ENCODE results near the gene FOXF1. TPM values are rescaled to one million over a fixed set of nuclear protein-coding genes. Genes with fewer than 3 reads are reported as not detected.
A peak's percentile ranks its signal among the peaks of the same experiment; 100 is the strongest.

FOXF1 gene
- total RNA-seq, 2 donors from 2014 or later: not detected

DNA sequence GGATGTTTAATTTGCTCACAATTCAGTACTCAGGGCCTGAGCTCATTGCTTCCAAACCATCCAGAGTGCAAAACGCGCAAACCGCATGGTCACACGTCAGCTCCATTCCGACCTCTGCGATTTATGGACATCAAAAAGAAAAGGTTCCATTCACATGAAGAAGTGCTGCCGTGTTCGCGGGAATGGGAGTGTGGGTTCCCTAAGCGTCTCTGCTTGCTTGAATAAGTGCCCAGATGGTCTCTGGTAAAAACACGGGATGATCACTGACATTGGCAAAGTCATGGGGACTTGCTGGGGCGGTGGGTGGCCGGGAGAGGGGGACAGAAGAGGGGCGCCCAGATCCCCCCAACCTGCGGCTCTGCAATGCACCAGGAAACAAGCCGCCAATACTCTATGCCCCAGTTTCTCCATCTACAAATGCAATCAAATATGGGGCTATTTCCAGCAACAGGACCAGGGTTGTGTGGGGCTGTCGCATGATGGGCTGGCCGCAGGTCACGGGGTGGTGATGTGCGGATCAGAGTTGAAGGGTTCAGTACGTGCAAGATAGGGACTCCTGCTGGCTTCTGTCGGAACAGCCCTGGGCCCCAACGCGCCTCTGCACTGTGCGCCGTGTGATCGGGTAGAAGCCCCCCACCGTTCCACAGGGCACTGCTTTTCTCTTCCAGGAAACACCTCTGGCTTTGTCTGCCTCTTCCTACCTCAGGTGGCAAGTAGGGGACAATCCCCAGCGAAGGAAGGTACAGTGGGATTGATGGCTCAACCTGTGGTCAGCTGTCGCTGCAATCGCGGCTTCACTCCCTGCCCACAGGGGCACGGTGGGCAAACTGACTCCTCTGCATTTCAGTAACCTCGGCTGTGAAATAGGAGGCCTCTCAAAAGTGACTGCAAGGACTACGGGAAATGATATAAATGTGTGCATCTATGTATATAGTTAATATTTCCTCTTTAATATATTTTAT is 11.2 kb downstream of the FOXF1 start:
- no peaks in the 10 kb centered on the region for H3K36me3 Mint-ChIP-seq (ENCODE audit: low read depth)
- Histone ChIP-seq H3K4me1 (ENCODE audit: control insufficient read depth, insufficient read depth, low read length) (peaks cover 1% of the 10 kb centered on the region), H3K27ac (ENCODE audit: low read depth, low read length) (no peak overlapping the region), H3K9ac (ENCODE audit: extremely low read depth, low read length, poor library complexity, severe bottlenecking) (no peak overlapping the region), H3K27me3 (ENCODE audit: control insufficient read depth, insufficient read depth, low read length, poor library complexity, severe bottlenecking) (peaks cover 54% of the 10 kb centered on the region), H3K36me3 (ENCODE audit: control insufficient read depth, insufficient read depth, low read length) (no peaks in the 10 kb centered on the region), H3K4me3 (ENCODE audit: low read length) (no peak overlapping the region), H3K9me3 (ENCODE audit: control insufficient read depth, low read length) (no peaks in the 10 kb centered on the region)
- H3K9me3 Mint-ChIP-seq: no peaks in the 10 kb centered on the region
- TF ChIP-seq, protein P1, sequence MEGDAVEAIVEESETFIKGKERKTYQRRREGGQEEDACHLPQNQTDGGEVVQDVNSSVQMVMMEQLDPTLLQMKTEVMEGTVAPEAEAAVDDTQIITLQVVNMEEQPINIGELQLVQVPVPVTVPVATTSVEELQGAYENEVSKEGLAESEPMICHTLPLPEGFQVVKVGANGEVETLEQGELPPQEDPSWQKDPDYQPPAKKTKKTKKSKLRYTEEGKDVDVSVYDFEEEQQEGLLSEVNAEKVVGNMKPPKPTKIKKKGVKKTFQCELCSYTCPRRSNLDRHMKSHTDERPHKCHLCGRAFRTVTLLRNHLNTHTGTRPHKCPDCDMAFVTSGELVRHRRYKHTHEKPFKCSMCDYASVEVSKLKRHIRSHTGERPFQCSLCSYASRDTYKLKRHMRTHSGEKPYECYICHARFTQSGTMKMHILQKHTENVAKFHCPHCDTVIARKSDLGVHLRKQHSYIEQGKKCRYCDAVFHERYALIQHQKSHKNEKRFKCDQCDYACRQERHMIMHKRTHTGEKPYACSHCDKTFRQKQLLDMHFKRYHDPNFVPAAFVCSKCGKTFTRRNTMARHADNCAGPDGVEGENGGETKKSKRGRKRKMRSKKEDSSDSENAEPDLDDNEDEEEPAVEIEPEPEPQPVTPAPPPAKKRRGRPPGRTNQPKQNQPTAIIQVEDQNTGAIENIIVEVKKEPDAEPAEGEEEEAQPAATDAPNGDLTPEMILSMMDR (conservative IDR thresholded peaks at IDR 0.05): peak; percentile 41
- H3K27ac Mint-ChIP-seq: no peak overlapping the region
- H3K4me1 Mint-ChIP-seq: no peaks in the 10 kb centered on the region
- no peak for DNase-seq
- H3K27me3 Mint-ChIP-seq (ENCODE audit: insufficient read depth): peaks cover 50% of the 10 kb centered on the region
- H3K4me3 Mint-ChIP-seq: no peak overlapping the region
- 86 to 89% methylated on average over 28 to 34 of the region's 35 CpGs for WGBS, 2 experiments (ENCODE audit: insufficient coverage in 1 of 2, insufficient read length in 1 of 2)

DNA sequence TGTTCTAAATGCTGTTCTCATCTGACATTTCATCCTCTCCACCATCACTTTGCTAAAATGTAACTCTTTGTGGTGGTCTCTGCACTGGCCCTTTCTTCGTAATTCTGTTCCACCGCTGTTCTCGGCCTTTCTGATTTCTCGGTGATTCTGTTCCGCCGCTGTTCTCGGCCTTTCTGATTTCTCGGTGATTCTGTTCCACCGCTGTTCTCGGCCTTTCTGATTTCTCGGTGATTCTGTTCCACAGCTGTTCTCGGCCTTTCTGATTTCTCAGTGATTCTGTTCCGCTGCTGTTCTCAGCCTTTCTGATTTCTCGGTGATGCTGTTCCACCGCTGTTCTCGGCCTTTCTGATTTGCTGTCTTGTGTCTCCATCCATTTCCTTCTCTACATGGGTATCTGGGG is 12.3 kb downstream of the FOXF1 start:
- no peak overlapping the region for H3K4me3 Mint-ChIP-seq

DNA sequence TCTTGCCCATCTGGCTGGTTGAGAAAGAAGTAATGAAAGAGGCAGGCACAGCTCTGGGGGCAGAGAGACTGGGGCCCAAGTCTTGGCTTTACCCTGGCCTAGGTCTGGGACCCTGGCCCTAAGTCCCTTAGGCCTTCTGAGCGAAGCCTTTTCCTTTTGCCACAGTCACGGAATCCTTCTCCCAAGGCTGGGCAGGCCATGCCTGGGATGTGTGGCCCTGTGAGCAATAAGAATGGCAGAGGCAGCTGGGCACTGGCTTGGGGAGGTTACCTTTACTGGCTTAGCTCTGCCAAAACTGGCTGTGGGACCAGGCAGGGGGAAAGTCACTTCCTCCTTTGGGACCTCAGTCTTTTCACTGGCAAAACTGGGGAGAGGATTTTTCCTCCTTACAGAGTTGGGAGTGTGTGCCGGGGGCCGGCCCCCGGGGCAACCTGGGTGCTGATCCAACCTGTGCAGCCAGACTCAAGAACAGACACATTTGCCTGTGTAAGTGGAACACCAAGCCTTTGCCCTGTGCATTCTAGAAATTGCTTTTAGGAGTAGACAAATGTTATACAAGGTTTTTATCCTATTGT is 12.9 kb downstream of the FOXF1 start:
- no peaks in the 10 kb centered on the region for H3K9me3 Mint-ChIP-seq
- no peaks in the 10 kb centered on the region for H3K4me1 ChIP-seq (ENCODE audit: control insufficient read depth, insufficient read depth, low read length)
- no peaks in the 10 kb centered on the region for H3K9me3 ChIP-seq (ENCODE audit: control insufficient read depth, low read length)
- no peaks in the 10 kb centered on the region for H3K36me3 ChIP-seq (ENCODE audit: control insufficient read depth, insufficient read depth, low read length)
- peaks cover 32% of the 10 kb centered on the region for H3K27me3 Mint-ChIP-seq (ENCODE audit: insufficient read depth)
- WGBS, 2 experiments (ENCODE audit: insufficient coverage in 1 of 2, insufficient read length in 1 of 2): 67 to 76% methylated on average over 3 to 5 of the region's 5 CpGs
- DNase-seq: no peak
- no peak overlapping the region for H3K9ac ChIP-seq (ENCODE audit: extremely low read depth, low read length, poor library complexity, severe bottlenecking)
- H3K27ac ChIP-seq (ENCODE audit: low read depth, low read length): no peak overlapping the region
- peaks cover 36% of the 10 kb centered on the region for H3K27me3 ChIP-seq (ENCODE audit: control insufficient read depth, insufficient read depth, low read length, poor library complexity, severe bottlenecking)
- no peaks in the 10 kb centered on the region for H3K4me1 Mint-ChIP-seq
- no peak overlapping the region for H3K4me3 Mint-ChIP-seq
- H3K36me3 Mint-ChIP-seq (ENCODE audit: low read depth): no peaks in the 10 kb centered on the region
- TF ChIP-seq, protein P1 (conservative IDR thresholded peaks at IDR 0.05): no peak
- H3K27ac Mint-ChIP-seq: no peak overlapping the region
- H3K4me3 ChIP-seq (ENCODE audit: low read length): no peak overlapping the region

More for the DNA sequence above, 12.3 kb downstream of the FOXF1 start:
- DNase-seq: no peak
- H3K27me3 ChIP-seq (ENCODE audit: control insufficient read depth, insufficient read depth, low read length, poor library complexity, severe bottlenecking): peaks cover 43% of the 10 kb centered on the region
- H3K4me3 ChIP-seq (ENCODE audit: low read length): no peak overlapping the region
- H3K4me1 Mint-ChIP-seq: no peaks in the 10 kb centered on the region
- H3K9ac ChIP-seq (ENCODE audit: extremely low read depth, low read length, poor library complexity, severe bottlenecking): no peak overlapping the region
- TF ChIP-seq, protein P1 (conservative IDR thresholded peaks at IDR 0.05): no peak
- H3K9me3 ChIP-seq (ENCODE audit: control insufficient read depth, low read length): no peaks in the 10 kb centered on the region
- no peaks in the 10 kb centered on the region for H3K36me3 ChIP-seq (ENCODE audit: control insufficient read depth, insufficient read depth, low read length)
- H3K4me1 ChIP-seq (ENCODE audit: control insufficient read depth, insufficient read depth, low read length): no peaks in the 10 kb centered on the region
- H3K27ac ChIP-seq (ENCODE audit: low read depth, low read length): no peak overlapping the region
- H3K27ac Mint-ChIP-seq: no peak overlapping the region
- H3K36me3 Mint-ChIP-seq (ENCODE audit: low read depth): no peaks in the 10 kb centered on the region
- peaks cover 38% of the 10 kb centered on the region for H3K27me3 Mint-ChIP-seq (ENCODE audit: insufficient read depth)
- H3K9me3 Mint-ChIP-seq: no peaks in the 10 kb centered on the region
- WGBS, 2 experiments (ENCODE audit: insufficient coverage in 1 of 2, insufficient read length in 1 of 2): 85 to 88% methylated on average over 16 of the region's 16 CpGs

Data from endodermal cell (in vitro differentiated cells).